ENCODE data around the gene MYO7B.
"Not testable (repeated sequence)": the region's sequence is repeated elsewhere in the genome, so short reads cannot be mapped to it uniquely, and the experiment has no call there.

Gene MYO7B

GRCh38 chr2:127520424-127520823 lies 15.1 kb upstream of the MYO7B start:
- H3K27me3 ChIP-seq (ENCODE audit: insufficient read depth, poor library complexity, severe bottlenecking) = no peaks in the 10 kb centered on the region
- peaks cover 80% of the 10 kb centered on the region for H3K36me3 ChIP-seq (ENCODE audit: low read depth)
- DNase-seq (ENCODE audit: low spot score) (no peak), ATAC-seq (ENCODE audit: low read depth) (no peak)
- TF ChIP-seq, protein P1, sequence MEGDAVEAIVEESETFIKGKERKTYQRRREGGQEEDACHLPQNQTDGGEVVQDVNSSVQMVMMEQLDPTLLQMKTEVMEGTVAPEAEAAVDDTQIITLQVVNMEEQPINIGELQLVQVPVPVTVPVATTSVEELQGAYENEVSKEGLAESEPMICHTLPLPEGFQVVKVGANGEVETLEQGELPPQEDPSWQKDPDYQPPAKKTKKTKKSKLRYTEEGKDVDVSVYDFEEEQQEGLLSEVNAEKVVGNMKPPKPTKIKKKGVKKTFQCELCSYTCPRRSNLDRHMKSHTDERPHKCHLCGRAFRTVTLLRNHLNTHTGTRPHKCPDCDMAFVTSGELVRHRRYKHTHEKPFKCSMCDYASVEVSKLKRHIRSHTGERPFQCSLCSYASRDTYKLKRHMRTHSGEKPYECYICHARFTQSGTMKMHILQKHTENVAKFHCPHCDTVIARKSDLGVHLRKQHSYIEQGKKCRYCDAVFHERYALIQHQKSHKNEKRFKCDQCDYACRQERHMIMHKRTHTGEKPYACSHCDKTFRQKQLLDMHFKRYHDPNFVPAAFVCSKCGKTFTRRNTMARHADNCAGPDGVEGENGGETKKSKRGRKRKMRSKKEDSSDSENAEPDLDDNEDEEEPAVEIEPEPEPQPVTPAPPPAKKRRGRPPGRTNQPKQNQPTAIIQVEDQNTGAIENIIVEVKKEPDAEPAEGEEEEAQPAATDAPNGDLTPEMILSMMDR (IDR thresholded peaks at IDR 0.05; ENCODE audit: poor library complexity, severe bottlenecking) = no peak
- H3K4me1 ChIP-seq (ENCODE audit: insufficient read depth, poor library complexity, severe bottlenecking) = no peaks in the 10 kb centered on the region
- no peak overlapping the region for H3K4me3 ChIP-seq (ENCODE audit: severe bottlenecking)
- no peak overlapping the region for H3K27ac ChIP-seq (ENCODE audit: poor library complexity, severe bottlenecking)
- H3K9me3 ChIP-seq (ENCODE audit: severe bottlenecking) = no peaks in the 10 kb centered on the region

DNA sequence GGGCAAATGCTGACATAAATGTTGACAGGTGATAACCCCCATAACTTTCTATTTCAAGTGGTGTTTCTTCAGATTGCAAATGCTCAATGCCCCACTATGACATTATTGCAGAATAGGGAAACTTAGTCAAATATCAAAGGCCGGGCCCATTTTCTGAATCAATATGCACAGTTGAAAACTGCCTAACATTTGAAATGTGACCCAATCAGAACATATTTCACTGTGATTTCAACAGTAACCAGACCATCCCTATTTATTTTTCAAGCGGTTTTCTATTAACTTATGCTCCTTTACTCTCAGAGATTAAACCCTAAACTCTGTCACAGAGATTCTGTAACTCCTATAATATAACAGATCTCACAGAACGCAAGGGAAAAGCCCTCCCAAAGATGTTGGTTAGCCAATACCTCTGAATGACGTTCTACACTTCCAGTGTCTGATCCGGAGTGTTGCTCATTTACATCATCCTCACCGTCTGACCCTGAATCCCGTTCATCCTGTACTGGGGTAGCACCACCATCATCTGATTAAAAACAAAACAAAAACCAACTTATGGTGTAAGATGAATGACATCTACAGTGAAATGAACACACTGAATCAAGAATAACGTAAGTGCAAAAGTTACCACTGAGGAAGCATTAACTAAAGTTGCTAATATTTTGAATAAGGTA lies 12.1 kb upstream of the MYO7B start:
- ATAC-seq (ENCODE audit: low read depth) (no peak), DNase-seq (ENCODE audit: low spot score) (no peak)
- H3K36me3 ChIP-seq (ENCODE audit: low read depth) = peaks cover 55% of the 10 kb centered on the region
- no peak overlapping the region for H3K27ac ChIP-seq (ENCODE audit: poor library complexity, severe bottlenecking)
- H3K4me3 ChIP-seq (ENCODE audit: severe bottlenecking) = no peak overlapping the region
- H3K4me1 ChIP-seq (ENCODE audit: insufficient read depth, poor library complexity, severe bottlenecking) = peaks cover 5% of the 10 kb centered on the region
- H3K9me3 ChIP-seq (ENCODE audit: severe bottlenecking) = no peaks in the 10 kb centered on the region
- TF ChIP-seq, protein P1 (IDR thresholded peaks at IDR 0.05; ENCODE audit: poor library complexity, severe bottlenecking) = no peak
- no peaks in the 10 kb centered on the region for H3K27me3 ChIP-seq (ENCODE audit: insufficient read depth, poor library complexity, severe bottlenecking)

- H3K36me3 ChIP-seq (ENCODE audit: low read depth) = peaks cover 47% of the 10 kb centered on the region
- not testable (repeated sequence) for H3K27ac ChIP-seq (ENCODE audit: poor library complexity, severe bottlenecking); DNase-seq (ENCODE audit: low spot score); H3K4me1 ChIP-seq (ENCODE audit: insufficient read depth, poor library complexity, severe bottlenecking); H3K27me3 ChIP-seq (ENCODE audit: insufficient read depth, poor library complexity, severe bottlenecking); H3K9me3 ChIP-seq (ENCODE audit: severe bottlenecking); ATAC-seq (ENCODE audit: low read depth); H3K4me3 ChIP-seq (ENCODE audit: severe bottlenecking)
These were observed 11.2 kb upstream of the MYO7B start for GRCh38 chr2:127524198-127524834.

DNA sequence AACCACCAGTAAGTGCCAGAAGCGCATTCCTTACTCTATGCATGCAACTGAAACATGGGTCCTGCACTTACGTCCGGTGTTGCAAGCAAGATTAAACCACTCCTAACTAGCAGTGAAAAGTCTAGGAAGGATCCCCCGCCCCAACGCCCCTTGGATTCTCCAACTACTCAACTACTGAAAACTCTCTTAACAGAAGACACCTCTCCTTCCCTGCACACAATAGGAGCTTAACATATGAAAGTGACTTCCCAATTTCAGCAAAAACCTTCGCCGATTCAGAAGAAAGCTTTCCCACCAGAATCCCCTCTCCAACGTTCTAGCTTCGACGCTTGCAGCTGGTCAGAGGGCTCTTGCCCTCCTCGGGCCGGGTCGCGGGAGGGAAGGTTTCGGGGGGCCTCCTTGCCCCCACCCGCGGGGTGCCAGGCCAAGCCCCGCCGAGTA lies 9.8 kb upstream of the MYO7B start:
- peaks cover 36% of the 10 kb centered on the region for H3K36me3 ChIP-seq (ENCODE audit: low read depth)
- H3K27ac ChIP-seq (ENCODE audit: poor library complexity, severe bottlenecking) = peak overlapping the region; percentile 91
- no peaks in the 10 kb centered on the region for H3K9me3 ChIP-seq (ENCODE audit: severe bottlenecking)
- H3K4me3 ChIP-seq (ENCODE audit: severe bottlenecking) = peak overlapping the region; percentile 81
- peak; percentile 40; the same call in 1 of the 3 replicates for ATAC-seq (ENCODE audit: low read depth)
- no peak for DNase-seq (ENCODE audit: low spot score)
- H3K27me3 ChIP-seq (ENCODE audit: insufficient read depth, poor library complexity, severe bottlenecking) = no peaks in the 10 kb centered on the region
- H3K4me1 ChIP-seq (ENCODE audit: insufficient read depth, poor library complexity, severe bottlenecking) = peaks cover 5% of the 10 kb centered on the region
- TF ChIP-seq, protein P1 (IDR thresholded peaks at IDR 0.05; ENCODE audit: poor library complexity, severe bottlenecking) = no peak

GRCh38 chr2:127526132-127527000 lies 9.1 kb upstream of the MYO7B start, which contains the start of gene IWS1:
IWS1 (minus strand) TSS chr2:127526489; CDS start chr2:127526208, 281 bp downstream.
- ATAC-seq (ENCODE audit: low read depth) (peak; percentile 86), DNase-seq (ENCODE audit: low spot score) (peak; percentile 96)
- peak within 1 kb of the TSS; percentile 91 for H3K27ac ChIP-seq (ENCODE audit: poor library complexity, severe bottlenecking)
- H3K36me3 ChIP-seq (ENCODE audit: low read depth) = peaks cover 30% of the 10 kb centered on the region
- H3K4me3 ChIP-seq (ENCODE audit: severe bottlenecking) = peak within 1 kb of the TSS; percentile 81
- peaks cover 5% of the 10 kb centered on the region for H3K4me1 ChIP-seq (ENCODE audit: insufficient read depth, poor library complexity, severe bottlenecking)
- TF ChIP-seq, protein P1 (IDR thresholded peaks at IDR 0.05; ENCODE audit: poor library complexity, severe bottlenecking) = peak; percentile 26
- H3K27me3 ChIP-seq (ENCODE audit: insufficient read depth, poor library complexity, severe bottlenecking) = no peaks in the 10 kb centered on the region
- no peaks in the 10 kb centered on the region for H3K9me3 ChIP-seq (ENCODE audit: severe bottlenecking)
